SK-N-SH (cell line): Measurements from ENCODE around the gene SAT2.

ENCODE experiments used
- ELF1 ChIP-seq: IDR thresholded peaks from 2 replicates; pipeline ENCODE4 v1.4.0; 2012
- JUND ChIP-seq: IDR thresholded peaks from 2 replicates; pipeline ENCODE4 v1.4.0; 2012
- POLR2AphosphoS5 ChIP-seq: IDR thresholded peaks from 2 replicates; pipeline ENCODE4 v1.6.1; 2012; ENCODE audit warnings: low read depth, low read length
- RAD21 ChIP-seq: IDR thresholded peaks from 2 replicates; pipeline ENCODE4 v1.6.1; 2012; ENCODE audit warnings: mild to moderate bottlenecking, low read length
- SMC3 ChIP-seq: IDR thresholded peaks from 2 replicates; pipeline ENCODE4 v1.6.1; 2012; ENCODE audit warnings: low read depth, low read length, improper control_type of control experiment
- TF ChIP-seq, protein P1 (sequence below): fragments of 200-600 bp; sonication (generic); IDR thresholded peaks from 2 replicates; pipeline ENCODE4 v1.6.1; 2017; ENCODE audit warnings: antibody characterized with exemption, mild to moderate bottlenecking, moderate library complexity
- TF ChIP-seq, protein P2 (sequence below): fragments of 150-350 bp; IDR thresholded peaks from 2 replicates; pipeline ENCODE4 v1.6.1; 2016; ENCODE audit warnings: mild to moderate bottlenecking, low read depth, low read length
- TF ChIP-seq, protein P3 (sequence below): IDR thresholded peaks from 2 replicates; pipeline ENCODE4 v1.6.1; 2012; ENCODE audit warnings: mild to moderate bottlenecking, low read depth, low read length, moderate library complexity

DNA sequence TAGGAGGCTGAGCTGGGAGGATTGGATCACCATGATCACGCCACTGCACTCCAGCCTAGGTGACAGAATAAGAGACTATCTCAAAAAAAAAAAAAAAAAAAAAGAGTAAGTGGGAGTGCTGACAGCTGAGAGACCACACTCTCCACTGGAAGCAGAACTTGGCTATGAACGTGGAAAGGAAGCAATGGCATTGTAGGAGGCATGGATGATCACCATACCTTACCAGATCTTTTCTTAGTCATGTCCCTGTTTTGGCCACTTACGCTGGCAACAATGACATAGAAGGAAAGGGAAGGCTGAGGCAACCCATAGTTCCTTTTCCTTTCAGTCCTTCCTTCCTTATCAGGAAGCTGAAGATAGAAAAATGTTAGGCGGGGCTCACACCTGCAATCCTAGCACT lies 19.4 kb upstream of the SAT2 start:
- TF ChIP-seq, protein P1, sequence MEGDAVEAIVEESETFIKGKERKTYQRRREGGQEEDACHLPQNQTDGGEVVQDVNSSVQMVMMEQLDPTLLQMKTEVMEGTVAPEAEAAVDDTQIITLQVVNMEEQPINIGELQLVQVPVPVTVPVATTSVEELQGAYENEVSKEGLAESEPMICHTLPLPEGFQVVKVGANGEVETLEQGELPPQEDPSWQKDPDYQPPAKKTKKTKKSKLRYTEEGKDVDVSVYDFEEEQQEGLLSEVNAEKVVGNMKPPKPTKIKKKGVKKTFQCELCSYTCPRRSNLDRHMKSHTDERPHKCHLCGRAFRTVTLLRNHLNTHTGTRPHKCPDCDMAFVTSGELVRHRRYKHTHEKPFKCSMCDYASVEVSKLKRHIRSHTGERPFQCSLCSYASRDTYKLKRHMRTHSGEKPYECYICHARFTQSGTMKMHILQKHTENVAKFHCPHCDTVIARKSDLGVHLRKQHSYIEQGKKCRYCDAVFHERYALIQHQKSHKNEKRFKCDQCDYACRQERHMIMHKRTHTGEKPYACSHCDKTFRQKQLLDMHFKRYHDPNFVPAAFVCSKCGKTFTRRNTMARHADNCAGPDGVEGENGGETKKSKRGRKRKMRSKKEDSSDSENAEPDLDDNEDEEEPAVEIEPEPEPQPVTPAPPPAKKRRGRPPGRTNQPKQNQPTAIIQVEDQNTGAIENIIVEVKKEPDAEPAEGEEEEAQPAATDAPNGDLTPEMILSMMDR, result no peak
- TF ChIP-seq SMC3 (no peak), POLR2AphosphoS5 (no peak), RAD21 (no peak), ELF1 (no peak), JUND (no peak)
- TF ChIP-seq, protein P2, sequence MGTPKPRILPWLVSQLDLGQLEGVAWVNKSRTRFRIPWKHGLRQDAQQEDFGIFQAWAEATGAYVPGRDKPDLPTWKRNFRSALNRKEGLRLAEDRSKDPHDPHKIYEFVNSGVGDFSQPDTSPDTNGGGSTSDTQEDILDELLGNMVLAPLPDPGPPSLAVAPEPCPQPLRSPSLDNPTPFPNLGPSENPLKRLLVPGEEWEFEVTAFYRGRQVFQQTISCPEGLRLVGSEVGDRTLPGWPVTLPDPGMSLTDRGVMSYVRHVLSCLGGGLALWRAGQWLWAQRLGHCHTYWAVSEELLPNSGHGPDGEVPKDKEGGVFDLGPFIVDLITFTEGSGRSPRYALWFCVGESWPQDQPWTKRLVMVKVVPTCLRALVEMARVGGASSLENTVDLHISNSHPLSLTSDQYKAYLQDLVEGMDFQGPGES, result no peak
- TF ChIP-seq, protein P3, sequence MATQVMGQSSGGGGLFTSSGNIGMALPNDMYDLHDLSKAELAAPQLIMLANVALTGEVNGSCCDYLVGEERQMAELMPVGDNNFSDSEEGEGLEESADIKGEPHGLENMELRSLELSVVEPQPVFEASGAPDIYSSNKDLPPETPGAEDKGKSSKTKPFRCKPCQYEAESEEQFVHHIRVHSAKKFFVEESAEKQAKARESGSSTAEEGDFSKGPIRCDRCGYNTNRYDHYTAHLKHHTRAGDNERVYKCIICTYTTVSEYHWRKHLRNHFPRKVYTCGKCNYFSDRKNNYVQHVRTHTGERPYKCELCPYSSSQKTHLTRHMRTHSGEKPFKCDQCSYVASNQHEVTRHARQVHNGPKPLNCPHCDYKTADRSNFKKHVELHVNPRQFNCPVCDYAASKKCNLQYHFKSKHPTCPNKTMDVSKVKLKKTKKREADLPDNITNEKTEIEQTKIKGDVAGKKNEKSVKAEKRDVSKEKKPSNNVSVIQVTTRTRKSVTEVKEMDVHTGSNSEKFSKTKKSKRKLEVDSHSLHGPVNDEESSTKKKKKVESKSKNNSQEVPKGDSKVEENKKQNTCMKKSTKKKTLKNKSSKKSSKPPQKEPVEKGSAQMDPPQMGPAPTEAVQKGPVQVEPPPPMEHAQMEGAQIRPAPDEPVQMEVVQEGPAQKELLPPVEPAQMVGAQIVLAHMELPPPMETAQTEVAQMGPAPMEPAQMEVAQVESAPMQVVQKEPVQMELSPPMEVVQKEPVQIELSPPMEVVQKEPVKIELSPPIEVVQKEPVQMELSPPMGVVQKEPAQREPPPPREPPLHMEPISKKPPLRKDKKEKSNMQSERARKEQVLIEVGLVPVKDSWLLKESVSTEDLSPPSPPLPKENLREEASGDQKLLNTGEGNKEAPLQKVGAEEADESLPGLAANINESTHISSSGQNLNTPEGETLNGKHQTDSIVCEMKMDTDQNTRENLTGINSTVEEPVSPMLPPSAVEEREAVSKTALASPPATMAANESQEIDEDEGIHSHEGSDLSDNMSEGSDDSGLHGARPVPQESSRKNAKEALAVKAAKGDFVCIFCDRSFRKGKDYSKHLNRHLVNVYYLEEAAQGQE, result no peak
